Natural killer cell (primary cell): ENCODE measurements around the gene GALNT7. TPM values are rescaled to one million over a fixed set of nuclear protein-coding genes. Genes with fewer than 3 reads are reported as not detected.

Experiments used
- ATAC-seq, 3 donors: fragments of 150-1000 bp in 2 of 3; fragments of 200-7000 bp in 1 of 3; cut with Tn5 transposase; 1 replicate in 1 of 3; 2 replicates in 2 of 3; pipeline ENCODE4 v1.10.0; 2021; ENCODE audit warnings: mild to moderate bottlenecking in 2 of 3, moderate library complexity in 2 of 3
- DNase-seq, 2 donors: peaks; one replicate each; pipeline versions ENCODE4 v3.0.0 to v3.0.0-alpha.2; 2013 to 2021; ENCODE audit warnings: mixed read lengths in 1 of 2
- H3K27ac ChIP-seq: one replicate; pipeline ENCODE4 v1.5.1; 2013; ENCODE audit warnings: mild to moderate bottlenecking, low read length
- H3K27me3 ChIP-seq: one replicate; pipeline ENCODE4 v1.6.1; 2013; ENCODE audit warnings: low read length; ENCODE audit not compliant: control insufficient read depth, insufficient read depth
- H3K36me3 ChIP-seq: one replicate; pipeline ENCODE4 v1.6.1; 2013; ENCODE audit warnings: low read length; ENCODE audit not compliant: control insufficient read depth, insufficient read depth
- H3K4me1 ChIP-seq: one replicate; pipeline ENCODE4 v1.6.1; 2013; ENCODE audit warnings: low read length; ENCODE audit not compliant: control insufficient read depth, insufficient read depth
- H3K4me3 ChIP-seq: one replicate; pipeline ENCODE4 v1.5.1; 2013; ENCODE audit warnings: low read length
- H3K9me3 ChIP-seq: one replicate; pipeline ENCODE4 v1.6.1; 2013; ENCODE audit warnings: low read length; ENCODE audit not compliant: control insufficient read depth, insufficient read depth
- H3K27ac Mint-ChIP-seq, 2 donors: one replicate each; pipeline ENCODE4 v1.8.0; 2022; ENCODE audit warnings: mild to moderate bottlenecking in 2 of 2, mixed read lengths in 2 of 2, moderate library complexity in 1 of 2
- H3K27me3 Mint-ChIP-seq, 2 donors: one replicate each; pipeline ENCODE4 v1.8.0; 2022; ENCODE audit warnings: low read depth in 2 of 2, mixed read lengths in 2 of 2
- H3K36me3 Mint-ChIP-seq: one replicate; pipeline ENCODE4 v1.8.0; 2022; ENCODE audit warnings: mixed read lengths
- H3K4me1 Mint-ChIP-seq, 2 donors: one replicate each; pipeline ENCODE4 v1.8.0; 2022; ENCODE audit warnings: mixed read lengths in 2 of 2
- H3K4me3 Mint-ChIP-seq: one replicate; pipeline ENCODE4 v1.8.0; 2022; ENCODE audit warnings: mild to moderate bottlenecking, moderate library complexity, mixed read lengths
- H3K9me3 Mint-ChIP-seq, 2 donors: one replicate each; pipeline ENCODE4 v1.8.0; 2022; ENCODE audit warnings: mixed read lengths in 2 of 2
- WGBS: methylation state at CpG from one replicate; pipeline ENCODE4 v1.1.7; 2013; ENCODE audit warnings: missing lambda C conversion rate; ENCODE audit not compliant: insufficient coverage; 5-methylcytosine and 5-hydroxymethylcytosine counted together
- intact Hi-C: fragments of 100-400 bp; cut with micrococcal nuclease; formaldehyde crosslinking; loops from one replicate; pipeline ENCODE4 v1.14.2; 2022
- total RNA-seq, 4 donors: library from RNA; stranded (reverse); fragments of 120-200 nt in 1 of 4; gene quantifications; one replicate each; pipeline versions ENCODE4 v1.2.3 to v1.2.4, GENCODE V29; 2013 to 2022
- TF ChIP-seq, protein P1 (sequence below): fragments of 200-600 bp; IDR thresholded peaks from one replicate; pipeline ENCODE4 v1.8.0; 2022; ENCODE audit warnings: antibody characterized with exemption

The GALNT7 gene
- total RNA-seq, 3 donors from 2014 or later (not counting 1 experiment from before 2014, with no cell fraction given), result 10.9 to 20.8 (median 15.6) TPM

DNA sequence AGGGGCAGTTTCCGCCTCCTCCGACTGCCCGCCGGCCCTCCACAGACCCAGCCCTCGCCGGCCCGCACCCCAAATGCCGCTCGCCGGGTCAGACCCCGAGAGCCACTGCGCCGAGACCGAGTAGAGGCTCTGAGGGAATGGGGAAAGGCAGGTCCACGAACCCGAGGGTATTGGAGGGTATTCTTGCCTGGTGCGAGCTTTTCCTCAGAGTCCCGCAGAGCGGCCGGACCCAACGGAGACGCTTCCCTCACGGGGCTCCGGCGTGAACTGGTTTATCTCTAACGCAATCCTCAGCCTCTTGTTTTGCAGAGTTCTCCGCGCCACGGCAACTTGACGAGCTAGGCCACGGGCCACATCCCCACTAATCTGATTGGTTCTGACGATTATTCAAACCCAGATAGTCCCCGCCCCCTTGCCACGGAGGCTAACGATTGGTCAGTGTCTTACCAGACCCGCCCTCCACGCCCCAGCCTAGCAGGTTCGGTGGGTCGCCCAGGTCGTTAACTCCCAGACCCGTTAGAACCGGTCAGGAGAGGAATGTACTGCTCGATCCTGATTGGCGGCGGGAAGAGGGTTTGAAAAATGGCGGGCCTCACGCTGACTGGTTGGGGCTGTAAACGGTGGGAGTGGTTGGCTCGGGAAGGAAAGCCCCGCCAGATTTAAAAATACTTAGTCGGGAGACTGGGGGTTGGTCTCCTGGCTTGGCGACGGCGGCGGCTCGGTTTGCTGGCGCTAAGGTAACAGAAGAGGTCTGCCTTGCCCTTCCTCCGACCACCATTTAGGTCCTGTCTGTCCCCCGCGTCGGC lies 165.7 kb downstream of the GALNT7 start, which contains the start of gene HMGB2:
Gene HMGB2, minus strand, starts transcription at position 274 of the 806 bp plus-strand sequence. CDS start 709 bp downstream, outside the sequence.
- WGBS, result under 1% methylated on average over 61 of the region's 61 CpGs
- Mint-ChIP-seq H3K36me3 (peaks cover 7% of the 10 kb centered on the region), H3K27me3 (no peaks in the 10 kb centered on the region), H3K4me1 (peaks cover 27 to 33% of the 10 kb centered on the region in 2 donors), H3K27ac (peak within 1 kb of the TSS; percentile 98 to 99), H3K4me3 (peak within 1 kb of the TSS; percentile 99), H3K9me3 (no peaks in the 10 kb centered on the region)
- Histone ChIP-seq H3K9me3 (no peaks in the 10 kb centered on the region), H3K27ac (peak within 1 kb of the TSS; percentile 89), H3K27me3 (no peaks in the 10 kb centered on the region), H3K4me3 (peak within 1 kb of the TSS; percentile 60), H3K36me3 (peaks cover 22% of the 10 kb centered on the region), H3K4me1 (peaks cover 11% of the 10 kb centered on the region)
- ATAC-seq (peak; percentile 90 to 98 (median 90)), DNase-seq (peak; percentile 99 to 100)
- TF ChIP-seq, protein P1, sequence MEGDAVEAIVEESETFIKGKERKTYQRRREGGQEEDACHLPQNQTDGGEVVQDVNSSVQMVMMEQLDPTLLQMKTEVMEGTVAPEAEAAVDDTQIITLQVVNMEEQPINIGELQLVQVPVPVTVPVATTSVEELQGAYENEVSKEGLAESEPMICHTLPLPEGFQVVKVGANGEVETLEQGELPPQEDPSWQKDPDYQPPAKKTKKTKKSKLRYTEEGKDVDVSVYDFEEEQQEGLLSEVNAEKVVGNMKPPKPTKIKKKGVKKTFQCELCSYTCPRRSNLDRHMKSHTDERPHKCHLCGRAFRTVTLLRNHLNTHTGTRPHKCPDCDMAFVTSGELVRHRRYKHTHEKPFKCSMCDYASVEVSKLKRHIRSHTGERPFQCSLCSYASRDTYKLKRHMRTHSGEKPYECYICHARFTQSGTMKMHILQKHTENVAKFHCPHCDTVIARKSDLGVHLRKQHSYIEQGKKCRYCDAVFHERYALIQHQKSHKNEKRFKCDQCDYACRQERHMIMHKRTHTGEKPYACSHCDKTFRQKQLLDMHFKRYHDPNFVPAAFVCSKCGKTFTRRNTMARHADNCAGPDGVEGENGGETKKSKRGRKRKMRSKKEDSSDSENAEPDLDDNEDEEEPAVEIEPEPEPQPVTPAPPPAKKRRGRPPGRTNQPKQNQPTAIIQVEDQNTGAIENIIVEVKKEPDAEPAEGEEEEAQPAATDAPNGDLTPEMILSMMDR, result no peak
- intact Hi-C loops, result loop anchor here (1.0 to 5.0 kb wide), 3 partner anchors 35 to 949 kb away; partner anchors contain the start of genes CEP44, FBXO8 and GALNT7

DNA sequence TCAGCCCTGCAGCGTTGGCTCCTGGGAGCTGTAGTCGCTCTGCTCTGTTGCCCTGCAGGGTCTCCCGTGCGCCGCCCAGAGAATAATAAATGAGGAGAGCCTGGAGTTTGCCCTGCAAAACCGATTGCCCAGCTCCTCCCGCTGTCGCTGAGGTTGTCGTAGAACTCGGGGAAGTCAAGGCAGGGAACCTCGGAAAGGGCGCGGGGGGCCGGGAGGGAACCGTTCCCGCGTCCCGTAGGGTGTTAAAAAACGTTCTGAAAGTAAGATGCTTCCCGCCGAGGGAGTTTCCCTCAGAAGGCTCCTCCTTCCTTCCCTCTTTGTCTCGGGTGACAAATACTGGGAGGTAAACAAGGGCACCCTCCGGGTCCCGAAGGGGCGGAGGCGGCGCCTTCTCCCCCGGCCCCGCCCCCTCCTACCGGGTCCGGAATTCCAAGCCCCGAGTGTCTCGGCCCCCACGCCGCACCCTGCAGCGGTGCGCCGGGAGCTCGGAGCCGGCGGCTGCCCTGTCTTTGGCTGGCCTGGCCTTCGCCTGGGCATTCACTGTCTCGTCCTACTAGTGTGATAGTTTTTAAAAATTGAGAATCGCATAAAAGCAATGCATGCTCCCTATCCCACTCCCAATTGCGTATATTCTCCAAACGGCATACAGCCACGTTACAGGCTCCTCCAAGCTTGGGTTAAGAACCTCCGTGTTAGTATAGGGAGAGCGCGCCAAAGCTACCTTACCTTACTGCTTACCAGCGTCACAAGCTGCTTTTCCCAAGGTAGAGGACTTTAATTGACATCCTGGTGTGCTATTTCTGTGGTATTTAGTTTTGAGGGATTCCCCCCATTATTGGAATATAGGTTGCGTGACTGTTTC lies 166.5 kb downstream of the GALNT7 start:
- peaks cover 27 to 33% of the 10 kb centered on the region in 2 donors for H3K4me1 Mint-ChIP-seq
- peak overlapping the region; percentile 99 for H3K4me3 Mint-ChIP-seq
- Histone ChIP-seq H3K36me3 (peaks cover 19% of the 10 kb centered on the region), H3K4me1 (peaks cover 11% of the 10 kb centered on the region), H3K9me3 (no peaks in the 10 kb centered on the region), H3K27me3 (no peaks in the 10 kb centered on the region), H3K27ac (peak overlapping the region; percentile 89), H3K4me3 (peak overlapping the region; percentile 60)
- TF ChIP-seq, protein P1, result no peak
- no peaks in the 10 kb centered on the region for H3K27me3 Mint-ChIP-seq
- peak overlapping the region; percentile 98 to 99 for H3K27ac Mint-ChIP-seq
- peak in 2 of 3 donors; percentile 11 to 19 for ATAC-seq
- intact Hi-C loops, result loop anchor here (1.0 to 5.0 kb wide), 3 partner anchors 34 to 948 kb away; partner anchors contain the start of genes CEP44, FBXO8 and GALNT7
- DNase-seq, result peak; percentile 25 to 56
- no peaks in the 10 kb centered on the region for H3K9me3 Mint-ChIP-seq
- under 1% methylated on average over 43 of the region's 52 CpGs for WGBS
- H3K36me3 Mint-ChIP-seq, result peaks cover 7% of the 10 kb centered on the region

DNA sequence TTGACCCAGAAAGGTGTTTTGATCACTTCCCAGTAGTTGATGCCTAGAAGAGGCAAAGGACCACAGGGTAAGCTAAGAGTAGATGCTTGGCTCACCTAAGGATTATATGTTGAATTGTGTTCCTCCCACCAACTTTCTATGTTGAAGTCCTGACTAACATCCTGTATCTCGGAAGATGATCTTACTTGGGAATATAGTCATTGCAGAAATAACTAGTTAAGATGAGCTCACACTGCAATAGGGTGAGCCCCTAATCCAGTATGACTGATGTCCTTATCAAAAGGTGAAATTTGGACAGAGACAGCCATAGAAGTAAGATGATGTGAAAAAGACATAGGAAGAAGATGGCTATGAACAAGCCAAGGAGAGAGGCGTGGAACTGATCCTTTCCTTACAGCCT lies 168.9 kb downstream of the GALNT7 start:
- no peak overlapping the region for H3K4me3 ChIP-seq
- TF ChIP-seq, protein P1, result no peak
- Mint-ChIP-seq H3K4me3 (no peak overlapping the region), H3K27me3 (no peaks in the 10 kb centered on the region), H3K9me3 (no peaks in the 10 kb centered on the region), H3K4me1 (peaks cover 19 to 27% of the 10 kb centered on the region in 2 donors), H3K27ac (no peak overlapping the region), H3K36me3 (no peaks in the 10 kb centered on the region)
- no peak for DNase-seq
- peaks cover 8% of the 10 kb centered on the region for H3K4me1 ChIP-seq
- no peaks in the 10 kb centered on the region for H3K27me3 ChIP-seq
- intact Hi-C loops, result no loop called here
- H3K27ac ChIP-seq, result no peak overlapping the region
- H3K36me3 ChIP-seq, result no peaks in the 10 kb centered on the region
- 95% methylated on average over 2 of the region's 2 CpGs for WGBS
- no peaks in the 10 kb centered on the region for H3K9me3 ChIP-seq
- no peak for ATAC-seq
